ENCODE data around the gene CCDC192.
"Not testable (repeated sequence)": the region's sequence is repeated elsewhere in the genome, so short reads cannot be mapped to it uniquely, and the experiment has no call there.

DNA sequence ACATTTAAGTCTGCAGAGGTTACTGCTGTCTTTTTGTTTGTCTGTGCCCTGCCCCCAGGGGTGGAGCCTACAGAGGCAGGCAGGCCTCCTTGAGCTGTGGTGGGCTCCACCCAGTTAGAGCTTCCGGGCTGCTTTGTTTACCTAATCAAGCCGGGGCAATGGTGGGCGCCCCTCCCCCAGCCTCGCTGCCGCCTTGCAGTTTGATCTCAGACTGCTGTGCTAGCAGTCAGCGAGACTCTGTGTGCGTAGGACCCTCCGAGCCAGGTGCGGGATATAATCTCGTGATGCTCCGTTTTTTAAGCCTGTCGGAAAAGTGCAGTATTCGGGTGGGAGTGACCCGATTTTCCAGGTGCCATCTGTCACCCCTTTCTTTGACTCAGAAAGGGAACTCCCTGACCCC, 36.2 kb downstream of the CCDC192 start:
- TF ChIP-seq POLR2AphosphoS5, POLR2A (IDR thresholded peaks at IDR 0.05): not testable (repeated sequence)
- TF ChIP-seq, protein P1, sequence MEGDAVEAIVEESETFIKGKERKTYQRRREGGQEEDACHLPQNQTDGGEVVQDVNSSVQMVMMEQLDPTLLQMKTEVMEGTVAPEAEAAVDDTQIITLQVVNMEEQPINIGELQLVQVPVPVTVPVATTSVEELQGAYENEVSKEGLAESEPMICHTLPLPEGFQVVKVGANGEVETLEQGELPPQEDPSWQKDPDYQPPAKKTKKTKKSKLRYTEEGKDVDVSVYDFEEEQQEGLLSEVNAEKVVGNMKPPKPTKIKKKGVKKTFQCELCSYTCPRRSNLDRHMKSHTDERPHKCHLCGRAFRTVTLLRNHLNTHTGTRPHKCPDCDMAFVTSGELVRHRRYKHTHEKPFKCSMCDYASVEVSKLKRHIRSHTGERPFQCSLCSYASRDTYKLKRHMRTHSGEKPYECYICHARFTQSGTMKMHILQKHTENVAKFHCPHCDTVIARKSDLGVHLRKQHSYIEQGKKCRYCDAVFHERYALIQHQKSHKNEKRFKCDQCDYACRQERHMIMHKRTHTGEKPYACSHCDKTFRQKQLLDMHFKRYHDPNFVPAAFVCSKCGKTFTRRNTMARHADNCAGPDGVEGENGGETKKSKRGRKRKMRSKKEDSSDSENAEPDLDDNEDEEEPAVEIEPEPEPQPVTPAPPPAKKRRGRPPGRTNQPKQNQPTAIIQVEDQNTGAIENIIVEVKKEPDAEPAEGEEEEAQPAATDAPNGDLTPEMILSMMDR (IDR thresholded peaks at IDR 0.05) = not testable (repeated sequence)
